ENCODE measurements around the gene ENTPD7.

- TF ChIP-seq CTCF (IDR thresholded peaks at IDR 0.05), result no peak
- TF ChIP-seq EP300 (IDR thresholded peaks at IDR 0.05), result no peak
Observed at GRCh38 chr10:99748823-99749451, 89.6 kb downstream of the ENTPD7 start.

Measured in sigmoid colon (tissue), 4 donors.